Measurements from ENCODE around the gene NRG2. TPM values are rescaled to one million over a fixed set of nuclear protein-coding genes. Genes with fewer than 3 reads are reported as not detected.

NRG2 gene
- total RNA-seq, 2 experiments from 2014 or later, result 0.11 TPM; not detected in 1

- TF ChIP-seq CTCF (IDR thresholded peaks at IDR 0.05), result no peak
- no peak for DNase-seq
- Mint-ChIP-seq H3K4me1 (ENCODE audit: low read depth) (no peaks in the 10 kb centered on the region), H3K9me3 (no peaks in the 10 kb centered on the region), H3K27ac (no peak overlapping the region), H3K4me3 (no peak overlapping the region), H3K27me3 (peaks cover 16% of the 10 kb centered on the region), H3K36me3 (ENCODE audit: low read depth) (no peaks in the 10 kb centered on the region)
- ATAC-seq, result no peak
- ChIA-PET CTCF (no interaction called here), POLR2A (no interaction called here)
- intact Hi-C loops (cut with micrococcal nuclease), result no loop called here
Measured at GRCh38 chr5:139975942-139976341, 67.2 kb downstream of the NRG2 start.

GRCh38 chr5:139975306-139975705 is 67.8 kb downstream of the NRG2 start:
- Mint-ChIP-seq H3K36me3 (ENCODE audit: low read depth) (no peaks in the 10 kb centered on the region), H3K9me3 (no peaks in the 10 kb centered on the region), H3K4me3 (no peak overlapping the region), H3K27me3 (peaks cover 12% of the 10 kb centered on the region), H3K4me1 (ENCODE audit: low read depth) (no peaks in the 10 kb centered on the region), H3K27ac (no peak overlapping the region)
- intact Hi-C loops (cut with micrococcal nuclease), result no loop called here
- TF ChIP-seq CTCF (IDR thresholded peaks at IDR 0.05), result no peak
- CTCF ChIA-PET, result interaction anchor here (1.9 kb wide), 1 partner anchor 75 kb away, joined by 4 read pairs; no protein-coding TSS in a partner anchor
- no peak for ATAC-seq
- no peak for DNase-seq
- POLR2A ChIA-PET, result no interaction called here

GRCh38 chr5:139974661-139975060 is 68.4 kb downstream of the NRG2 start:
- TF ChIP-seq CTCF (IDR thresholded peaks at IDR 0.05), result no peak
- H3K36me3 Mint-ChIP-seq (ENCODE audit: low read depth), result no peaks in the 10 kb centered on the region
- no peaks in the 10 kb centered on the region for H3K4me1 Mint-ChIP-seq (ENCODE audit: low read depth)
- intact Hi-C loops (cut with micrococcal nuclease), result no loop called here
- no peaks in the 10 kb centered on the region for H3K9me3 Mint-ChIP-seq
- peaks cover 15% of the 10 kb centered on the region for H3K27me3 Mint-ChIP-seq
- H3K4me3 Mint-ChIP-seq, result no peak overlapping the region
- DNase-seq, result no peak
- ChIA-PET CTCF (interaction anchor here (1.3 to 10.7 kb wide), 3 partner anchors 75 to 199 kb away, joined by 4 to 186 read pairs (median 4); no protein-coding TSS in a partner anchor), POLR2A (no interaction called here)
- no peak overlapping the region for H3K27ac Mint-ChIP-seq
- ATAC-seq, result no peak

DNA sequence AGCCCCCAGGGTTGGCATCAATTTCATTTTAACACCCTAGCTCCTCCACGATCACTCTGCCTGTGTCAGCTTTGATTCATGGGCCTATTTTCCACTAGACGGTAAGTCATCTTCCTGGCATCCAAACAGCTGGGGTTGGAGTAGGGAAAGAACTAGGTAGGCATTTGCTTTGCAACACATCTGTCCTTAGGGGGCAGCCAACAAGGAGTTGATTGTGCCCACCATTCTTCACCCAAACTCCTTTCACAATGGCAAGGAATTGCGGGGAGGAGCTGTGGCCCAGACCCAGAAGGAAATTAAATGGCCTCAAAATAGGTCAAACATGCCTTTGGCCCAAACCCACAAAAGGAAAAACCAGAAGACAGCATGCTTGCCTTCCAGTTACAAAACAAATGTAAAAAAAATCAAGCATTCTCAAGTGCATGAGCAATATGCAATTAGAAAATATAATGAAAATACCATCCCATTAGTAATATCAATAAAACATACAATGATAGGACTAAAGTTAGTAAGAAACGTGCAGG is 71.8 kb downstream of the NRG2 start:
- peaks cover 14% of the 10 kb centered on the region for H3K27me3 Mint-ChIP-seq
- H3K4me1 Mint-ChIP-seq (ENCODE audit: low read depth), result no peaks in the 10 kb centered on the region
- H3K4me3 Mint-ChIP-seq, result no peak overlapping the region
- no peak for ATAC-seq
- POLR2A ChIA-PET, result interaction anchor here (1.2 kb wide), 1 partner anchor 72 kb away, joined by 3 read pairs; the partner anchor contains the start of gene NRG2
- no peaks in the 10 kb centered on the region for H3K36me3 Mint-ChIP-seq (ENCODE audit: low read depth)
- H3K27ac Mint-ChIP-seq, result no peak overlapping the region
- CTCF ChIA-PET, result interaction anchor here (0.7 to 10.7 kb wide), 6 partner anchors 10 to 196 kb away, joined by 3 to 186 read pairs (median 54); no protein-coding TSS in a partner anchor
- no peak for DNase-seq
- no peaks in the 10 kb centered on the region for H3K9me3 Mint-ChIP-seq
- intact Hi-C loops (cut with micrococcal nuclease), result no loop called here
- no peak for TF ChIP-seq CTCF (IDR thresholded peaks at IDR 0.05)

DNA sequence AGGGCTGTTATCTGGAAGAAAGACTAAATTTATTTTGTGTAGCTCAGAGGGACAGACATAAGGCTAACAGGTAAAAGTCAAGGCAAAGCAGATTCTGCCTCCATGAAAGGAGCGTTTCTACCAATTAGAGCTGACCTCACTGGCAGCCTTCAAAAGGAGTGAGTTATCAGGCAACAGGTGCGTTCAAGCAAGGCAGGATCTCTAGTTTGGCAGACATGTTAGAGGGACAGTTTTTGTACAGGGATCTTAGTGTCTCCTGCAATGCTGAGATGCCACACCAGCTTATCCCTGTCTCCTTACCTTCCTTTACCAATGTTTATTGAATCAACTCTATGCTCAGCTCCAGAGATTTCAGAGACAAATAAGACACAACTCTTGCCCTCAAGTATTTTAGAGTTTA is 73.8 kb downstream of the NRG2 start:
- no peak for TF ChIP-seq CTCF (IDR thresholded peaks at IDR 0.05)
- Mint-ChIP-seq H3K27me3 (peaks cover 13% of the 10 kb centered on the region), H3K9me3 (no peaks in the 10 kb centered on the region), H3K36me3 (ENCODE audit: low read depth) (no peaks in the 10 kb centered on the region), H3K27ac (no peak overlapping the region), H3K4me1 (ENCODE audit: low read depth) (no peaks in the 10 kb centered on the region), H3K4me3 (no peak overlapping the region)
- ATAC-seq (no peak), DNase-seq (no peak)
- POLR2A ChIA-PET, result interaction anchor here (0.6 kb wide), 2 partner anchors 403 to 1992 kb away, joined by 3 read pairs; no protein-coding TSS in a partner anchor
- intact Hi-C loops (cut with micrococcal nuclease), result loop anchor here (2.0 kb wide), 1 partner anchor 183 kb away; no protein-coding TSS in a partner anchor
- CTCF ChIA-PET, result interaction anchor here (0.6 to 10.7 kb wide), 103 partner anchors 8 to 1202 kb away, joined by 3 to 186 read pairs (median 5); partner anchors contain the start of genes ANKHD1 and PSD2

All from activated CD8-positive, alpha-beta T cell treated with anti-CD3 and anti-CD28 coated beads for 36 hours (primary cell).